ENCODE measurements around the gene IPCEF1. TPM values are rescaled to one million over a fixed set of nuclear protein-coding genes. Genes with fewer than 3 reads are reported as not detected.

The IPCEF1 gene
- polyA plus RNA-seq, 2 of the 4 experiments (the other 2 are of a cell fraction): 0.01 TPM; not detected in 1

- ChIA-PET POLR2A (no interaction called here), CTCF (interaction anchor here (0.8 to 1.6 kb wide), 2 partner anchors 125 to 129 kb away, joined by 4 read pairs; no protein-coding TSS in a partner anchor)
- H3K4me2 ChIP-seq: no peak overlapping the region
- DNase-seq (ENCODE audit: low read depth in 1 of 2, low spot score in 1 of 2) (no peak), FAIRE-seq (no peak), ATAC-seq (no peak)
- WGBS (ENCODE audit: missing lambda C conversion rate): 90% methylated on average over 2 of the region's 2 CpGs
- no peak overlapping the region for H3K4me3 ChIP-seq
- H3K9me3 ChIP-seq: no peaks in the 10 kb centered on the region
- TF ChIP-seq RCOR1 (IDR thresholded peaks at IDR 0.05; ENCODE audit: low read depth, low read length) (no peak), HOXB13 (CRISPR knock-in tag; IDR thresholded peaks at IDR 0.05; ENCODE audit: low read depth) (no peak), RAD21 (conservative IDR thresholded peaks at IDR 0.05 in 1 of 2, IDR thresholded peaks at IDR 0.05 in 1 of 2) (no peak), POLR2A (IDR thresholded peaks at IDR 0.05; ENCODE audit: low read length) (no peak), E2F6 (IDR thresholded peaks at IDR 0.05; ENCODE audit: borderline replicate concordance, low read depth) (no peak), POLR2AphosphoS2 (conservative IDR thresholded peaks at IDR 0.05; ENCODE audit: low read length) (no peak), SMC3 (IDR thresholded peaks at IDR 0.05) (no peak), GATA3 (IDR thresholded peaks at IDR 0.05; ENCODE audit: borderline replicate concordance) (no peak), CBX2 (IDR thresholded peaks at IDR 0.05; ENCODE audit: borderline replicate concordance, low read depth) (no peak)
- H3K4me1 ChIP-seq: no peaks in the 10 kb centered on the region
- H3K27ac ChIP-seq: no peak overlapping the region
Observed at GRCh38 chr6:154280521-154280920, 76.1 kb downstream of the IPCEF1 start.

- H3K4me3 ChIP-seq: peak overlapping the region; percentile 28
- no peaks in the 10 kb centered on the region for H3K4me1 ChIP-seq
- FAIRE-seq: no peak
- TF ChIP-seq EP300 (IDR thresholded peaks at IDR 0.05) (no peak), CTCF (IDR thresholded peaks at IDR 0.05) (peak; percentile 9; the same call in 2 of the 3 replicates)
- H3K4me2 ChIP-seq: peak overlapping the region; percentile 61
- no peak for DNase-seq (ENCODE audit: low read depth in 1 of 2, low spot score in 1 of 2)
- H3K27ac ChIP-seq: no peak overlapping the region
- WGBS (ENCODE audit: missing lambda C conversion rate): 23% methylated on average over 7 of the region's 7 CpGs
- ChIA-PET POLR2A (no interaction called here), CTCF (interaction anchor here (0.6 to 5.9 kb wide), 18 partner anchors 9 to 216 kb away, joined by 3 to 36 read pairs (median 4); no protein-coding TSS in a partner anchor)
- no peaks in the 10 kb centered on the region for H3K9me3 ChIP-seq
- peak in 1 of 2 experiments; percentile 60; a peak in 2 of 6 replicates for ATAC-seq
Observed at GRCh38 chr6:154277629-154278017, 79.0 kb downstream of the IPCEF1 start.

GRCh38 chr6:154276810-154277628, 79.6 kb downstream of the IPCEF1 start:
- TF ChIP-seq EHMT2 (IDR thresholded peaks at IDR 0.05; ENCODE audit: low read depth): no peak
- TF ChIP-seq CTCF (IDR thresholded peaks at IDR 0.05): peak; percentile 60
- TF ChIP-seq SMC3 (IDR thresholded peaks at IDR 0.05): peak; percentile 61
- peak; percentile 53 to 61 for TF ChIP-seq RAD21 (conservative IDR thresholded peaks at IDR 0.05 in 1 of 2, IDR thresholded peaks at IDR 0.05 in 1 of 2)
- WGBS (ENCODE audit: missing lambda C conversion rate): 22% methylated on average over 11 of the region's 11 CpGs
- no peaks in the 10 kb centered on the region for H3K9me3 ChIP-seq
- H3K4me1 ChIP-seq: no peaks in the 10 kb centered on the region
- POLR2A ChIA-PET: no interaction called here
- FAIRE-seq (peak; percentile 65), DNase-seq (ENCODE audit: low read depth in 1 of 2, low spot score in 1 of 2) (peak; percentile 8 to 22), ATAC-seq (peak; percentile 62 to 80; a peak in 4 of 6 replicates)
- no peak overlapping the region for H3K27ac ChIP-seq
- peak overlapping the region; percentile 28 for H3K4me3 ChIP-seq
- CTCF ChIA-PET: interaction anchor here (0.6 to 5.9 kb wide), 17 partner anchors 9 to 215 kb away, joined by 3 to 36 read pairs (median 4); no protein-coding TSS in a partner anchor
- H3K4me2 ChIP-seq: peak overlapping the region; percentile 61
